ENCODE data around the gene YTHDF2. TPM values are rescaled to one million over a fixed set of nuclear protein-coding genes. Genes with fewer than 3 reads are reported as not detected.

The YTHDF2 gene
- total and polyA plus RNA-seq, 2 of the 13 experiments (the other 11 are each of a cell fraction or from before 2014, with no cell fraction given), result 48.4 to 59.6 TPM

GRCh38 chr1:28736450-28737306 lies at the start of gene YTHDF2 (continued):
- peak in 1 of 2 experiments; percentile 73; a peak in 1 of 4 replicates for TF ChIP-seq KLF16 (CRISPR knock-in tag; IDR thresholded peaks at IDR 0.05)
- TF ChIP-seq ZNF788 (CRISPR knock-in tag; IDR thresholded peaks at IDR 0.05; ENCODE audit: borderline replicate concordance), result peak; percentile 95
- peak; percentile 55; the same call in 1 of the 2 replicates for TF ChIP-seq ATF5 (CRISPR knock-in tag; IDR thresholded peaks at IDR 0.05; ENCODE audit: low read depth)
- TF ChIP-seq HNF4G (IDR thresholded peaks at IDR 0.05; ENCODE audit: borderline replicate concordance, low read depth, low read length), result no peak
- peak; percentile 16; the same call in 1 of the 2 replicates for TF ChIP-seq HNF4G (CRISPR knock-in tag; IDR thresholded peaks at IDR 0.05; ENCODE audit: borderline replicate concordance, low read depth)
- TF ChIP-seq SMC3 (IDR thresholded peaks at IDR 0.05; ENCODE audit: low read length), result no peak
- no peak for TF ChIP-seq ZFP62 (CRISPR knock-in tag; IDR thresholded peaks at IDR 0.05)
- peak; percentile 53; the same call in 1 of the 2 replicates for TF ChIP-seq ZNF878 (CRISPR knock-in tag; IDR thresholded peaks at IDR 0.05)
- no peak for TF ChIP-seq ZNF513 (CRISPR knock-in tag; conservative IDR thresholded peaks at IDR 0.05)
- peak; percentile 49; the same call in 1 of the 2 replicates for TF ChIP-seq KDM6A (CRISPR knock-in tag; IDR thresholded peaks at IDR 0.05; ENCODE audit: low read depth)
- TF ChIP-seq MAF1 (CRISPR knock-in tag; IDR thresholded peaks at IDR 0.05; ENCODE audit: borderline replicate concordance), result no peak
- peak; percentile 57; the same call in 1 of the 2 replicates for TF ChIP-seq DRAP1 (CRISPR knock-in tag; IDR thresholded peaks at IDR 0.05)
- TF ChIP-seq ZNF530 (CRISPR knock-in tag; IDR thresholded peaks at IDR 0.05; ENCODE audit: low read depth), result 0 out of 2 replicates have a peak, but pooled peaks have one; percentile 12
- 0 out of 2 replicates have a peak, but pooled peaks have one; percentile 59 for TF ChIP-seq ZNF616 (CRISPR knock-in tag; IDR thresholded peaks at IDR 0.05; ENCODE audit: low read depth)
- TF ChIP-seq ZNF7 (CRISPR knock-in tag; IDR thresholded peaks at IDR 0.05), result no peak
- TF ChIP-seq CCAR2 (optimal IDR thresholded peaks at IDR 0.05; ENCODE audit: low read depth, low read length), result peak; percentile 85
- TF ChIP-seq SATB2 (CRISPR knock-in tag; IDR thresholded peaks at IDR 0.05), result peak; percentile 42; the same call in 1 of the 2 replicates
- peak; percentile 80 for TF ChIP-seq ZNF883 (CRISPR knock-in tag; IDR thresholded peaks at IDR 0.05; ENCODE audit: not compliant biosample characterization)
- TF ChIP-seq TP53 (CRISPR knock-in tag; conservative IDR thresholded peaks at IDR 0.05), result no peak; the same call in 1 of the 2 replicates
- 0 out of 2 replicates have a peak, but pooled peaks have one; percentile 50 for TF ChIP-seq CSRNP1 (CRISPR knock-in tag; IDR thresholded peaks at IDR 0.05)

Data from HepG2 (cell line).